ENCODE data around the gene SESN3. TPM values are rescaled to one million over a fixed set of nuclear protein-coding genes. Genes with fewer than 3 reads are reported as not detected.
"Not testable (repeated sequence)": the region's sequence is repeated elsewhere in the genome, so short reads cannot be mapped to it uniquely, and the experiment has no call there.

Gene SESN3
- total RNA-seq, 1 donor from 2014 or later = 46.9 TPM

DNA sequence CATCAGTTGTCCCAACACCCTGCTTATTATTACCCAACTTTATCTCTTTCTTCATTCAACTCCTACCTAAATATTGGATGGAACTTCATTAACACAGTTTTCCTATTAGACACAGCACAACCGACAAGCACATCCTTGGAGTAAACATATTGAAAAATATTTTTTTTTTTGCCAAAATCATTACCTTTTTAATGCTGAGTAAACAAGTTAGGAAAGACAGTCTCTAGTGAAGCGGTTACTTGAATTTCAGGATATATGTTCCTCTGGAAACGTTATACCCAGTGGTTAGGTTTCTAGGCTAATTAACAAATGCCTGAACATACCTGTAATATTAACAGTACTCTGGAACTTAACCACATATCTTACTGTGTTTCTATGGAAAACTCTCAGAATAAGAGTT is 11.4 kb downstream of the SESN3 start:
- no peak for DNase-seq (ENCODE audit: low spot score)

GRCh38 chr11:95218149-95218548 is 12.9 kb downstream of the SESN3 start:
- no peak for DNase-seq (ENCODE audit: low spot score)

DNA sequence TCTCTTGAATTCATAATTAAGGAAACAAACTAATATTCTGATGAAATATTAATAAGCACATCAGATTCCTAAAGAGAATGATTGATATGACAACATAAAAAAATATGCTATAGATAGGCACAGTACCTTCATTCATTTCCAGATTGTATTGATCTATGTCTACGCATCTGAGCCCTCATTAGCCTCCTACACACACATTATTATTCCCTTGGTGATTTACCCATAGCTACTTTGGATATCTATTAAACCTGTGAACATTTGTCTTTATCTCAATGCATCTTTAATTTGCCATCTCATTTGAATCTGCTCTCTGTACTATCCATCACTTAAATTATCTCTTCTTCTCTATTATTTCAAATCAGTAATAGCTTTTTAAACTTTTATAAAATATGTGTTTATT is 18.4 kb downstream of the SESN3 start:
- no peak for DNase-seq (ENCODE audit: low spot score)

- not testable (repeated sequence) for DNase-seq (ENCODE audit: low spot score)
Measured at GRCh38 chr11:95209535-95209934, 21.5 kb downstream of the SESN3 start.

DNA sequence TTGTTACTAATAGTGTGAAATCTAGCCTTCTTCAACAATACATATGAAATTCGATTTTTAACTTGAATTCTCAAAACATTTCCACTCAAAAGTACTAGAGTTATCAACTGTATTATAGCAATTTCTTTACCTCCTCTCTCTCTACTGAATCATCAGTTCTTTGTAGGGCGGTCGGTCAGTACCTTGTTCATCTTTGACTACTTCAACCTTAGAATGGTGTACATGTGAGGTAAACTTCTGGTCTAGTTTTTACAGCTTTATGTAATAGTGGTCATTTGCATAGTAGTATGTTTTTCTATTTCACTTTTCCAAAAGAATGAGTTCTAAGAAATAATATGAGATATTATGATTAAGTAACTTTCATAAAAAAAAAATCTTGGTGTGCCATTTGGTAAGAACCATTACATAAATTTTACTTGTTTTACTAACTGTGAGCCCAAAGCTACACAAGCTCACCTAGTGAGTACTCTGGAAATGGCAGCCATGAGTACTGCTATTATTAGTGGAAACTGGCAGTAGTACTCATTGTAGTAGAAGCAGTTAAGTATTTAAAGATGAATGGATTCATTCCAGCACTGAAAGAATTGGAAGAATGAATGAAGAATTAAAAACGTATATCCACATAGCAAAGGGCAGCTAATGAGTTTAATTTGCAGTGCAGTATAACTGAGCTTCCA is 30.1 kb downstream of the SESN3 start:
- DNase-seq (ENCODE audit: low spot score) = no peak

DNA sequence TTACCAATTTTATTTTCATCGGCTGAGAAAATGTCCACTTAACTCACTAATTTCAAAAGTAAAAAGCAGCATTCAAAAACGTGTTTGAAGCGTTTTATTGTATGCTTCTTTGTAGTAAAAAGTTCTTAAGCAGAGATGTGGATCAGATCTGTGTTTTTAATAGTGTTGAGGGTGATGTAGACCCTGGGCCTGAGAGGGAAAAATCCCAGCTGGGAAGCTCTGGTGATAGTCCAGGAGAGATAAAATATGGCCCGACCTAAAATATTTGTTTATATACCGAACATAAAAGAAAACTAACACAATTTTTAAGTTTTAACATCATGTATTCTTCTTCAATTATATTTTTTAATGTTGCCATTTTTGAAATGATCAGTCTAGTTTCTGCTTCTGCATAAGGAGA is 35.2 kb downstream of the SESN3 start:
- no peak for DNase-seq (ENCODE audit: low spot score)

DNA sequence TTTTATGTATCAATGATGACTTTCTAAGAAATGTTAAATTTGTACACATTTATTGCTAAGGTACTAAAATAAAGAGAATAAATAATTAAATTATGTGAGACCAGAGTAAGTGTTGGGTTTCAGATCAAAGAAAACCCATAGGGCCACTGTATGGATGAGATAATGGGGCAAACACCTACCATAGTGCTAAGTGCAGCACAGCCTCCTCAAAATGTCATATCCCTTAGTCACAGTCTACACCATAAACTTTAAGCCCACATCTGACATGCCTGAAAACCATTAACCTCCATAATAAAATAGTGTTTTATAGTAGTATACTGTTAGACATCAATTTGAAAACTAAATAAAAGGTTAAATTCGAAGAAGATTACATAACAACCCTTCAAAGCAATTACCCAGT is 37.5 kb downstream of the SESN3 start:
- DNase-seq (ENCODE audit: low spot score) = no peak

GRCh38 chr11:95192717-95193116 is 38.3 kb downstream of the SESN3 start:
- DNase-seq (ENCODE audit: low spot score) = no peak

DNA sequence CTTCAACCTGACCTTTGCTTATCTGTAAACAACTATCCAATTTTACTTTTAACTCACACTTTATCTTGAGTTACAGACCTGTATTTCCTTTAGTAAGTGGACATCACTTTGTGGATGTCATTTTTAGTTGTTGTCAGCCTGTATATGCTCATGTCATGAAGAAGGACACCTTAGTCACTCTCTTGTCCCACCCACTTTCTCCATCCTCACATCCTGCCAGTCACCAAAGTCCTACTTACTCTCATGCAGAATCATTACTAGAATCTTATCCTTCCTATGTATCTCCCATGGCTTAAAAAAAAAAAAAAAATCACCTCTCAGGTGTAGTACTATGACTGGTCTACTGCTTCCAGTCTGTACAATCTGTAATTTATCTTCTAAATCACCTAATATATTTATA is 43.3 kb downstream of the SESN3 start:
- no peak for DNase-seq (ENCODE audit: low spot score)

GRCh38 chr11:95182397-95182796 is 48.6 kb downstream of the SESN3 start:
- DNase-seq (ENCODE audit: low spot score) = no peak

- DNase-seq (ENCODE audit: low spot score) = no peak
Measured at GRCh38 chr11:95175818-95176380, 55.1 kb downstream of the SESN3 start.

- no peak for DNase-seq (ENCODE audit: low spot score)
Measured at GRCh38 chr11:95170294-95170693, 60.7 kb downstream of the SESN3 start.

DNA sequence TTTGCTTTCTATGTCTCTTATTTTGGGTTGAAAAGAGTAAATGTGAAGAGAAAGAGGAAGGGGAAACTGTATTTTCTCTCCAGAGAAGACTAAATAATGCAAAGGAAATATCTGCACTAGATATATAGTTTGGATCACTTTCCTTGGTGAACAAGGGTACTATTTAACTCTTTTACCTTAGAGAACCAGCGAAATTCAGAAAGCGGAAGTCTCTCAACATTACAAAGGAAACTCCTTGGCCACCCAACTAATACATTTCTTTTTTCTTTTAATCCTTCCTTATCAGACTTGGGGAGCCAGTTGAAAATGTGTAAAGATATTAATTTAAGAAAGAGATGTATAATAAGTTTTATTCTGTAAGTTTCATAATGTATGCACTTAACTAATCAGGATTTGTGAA is 64.2 kb downstream of the SESN3 start:
- DNase-seq (ENCODE audit: low spot score) = no peak

- DNase-seq (ENCODE audit: low spot score) = no peak
Measured at GRCh38 chr11:95165638-95166037, 65.4 kb downstream of the SESN3 start.

DNA sequence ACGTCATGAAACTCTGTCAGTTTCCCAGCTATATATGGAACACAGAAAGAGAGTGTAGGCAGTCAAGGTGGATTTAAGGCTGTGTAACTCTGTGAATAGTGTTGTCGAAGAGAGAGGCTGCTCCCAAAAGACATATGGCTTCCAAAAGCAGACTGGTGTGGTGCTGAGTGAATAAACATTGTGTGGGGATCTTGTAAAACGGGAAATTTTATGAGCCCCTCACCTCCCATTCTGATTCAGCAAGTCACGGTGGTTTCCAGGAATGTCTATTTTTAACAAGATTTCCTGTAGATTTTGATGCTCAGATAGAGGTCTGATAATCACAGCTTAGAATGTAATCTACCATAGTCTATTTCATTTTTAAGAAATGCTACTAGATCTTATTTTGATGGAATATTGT is 67.9 kb downstream of the SESN3 start:
- DNase-seq (ENCODE audit: low spot score) = no peak

GRCh38 chr11:95161248-95161647 is 69.8 kb downstream of the SESN3 start:
- no peak for DNase-seq (ENCODE audit: low spot score)

DNA sequence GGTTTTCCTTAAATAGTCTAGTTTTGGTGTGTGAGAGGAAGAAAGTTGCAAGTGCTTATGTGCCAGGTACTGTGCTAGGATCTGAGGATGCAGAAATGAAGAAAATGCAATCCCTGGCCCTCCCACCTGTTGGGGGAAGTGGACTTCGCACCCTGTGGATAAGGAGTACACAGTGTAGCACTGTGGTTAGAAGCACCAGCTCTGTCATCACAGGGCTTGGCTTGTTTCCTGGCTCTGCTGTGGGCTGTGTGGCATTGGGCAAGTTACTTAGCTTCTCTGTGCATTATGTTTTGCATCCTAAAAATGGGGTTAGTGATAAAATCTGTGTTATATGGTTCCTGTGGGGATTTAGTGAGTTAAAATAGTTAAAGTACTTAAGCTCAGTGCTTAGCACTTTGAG is 73.2 kb downstream of the SESN3 start:
- no peak for DNase-seq (ENCODE audit: low spot score)

- DNase-seq (ENCODE audit: low spot score) = peak; percentile 51
Measured at GRCh38 chr11:95156916-95157541, 74.0 kb downstream of the SESN3 start.

DNA sequence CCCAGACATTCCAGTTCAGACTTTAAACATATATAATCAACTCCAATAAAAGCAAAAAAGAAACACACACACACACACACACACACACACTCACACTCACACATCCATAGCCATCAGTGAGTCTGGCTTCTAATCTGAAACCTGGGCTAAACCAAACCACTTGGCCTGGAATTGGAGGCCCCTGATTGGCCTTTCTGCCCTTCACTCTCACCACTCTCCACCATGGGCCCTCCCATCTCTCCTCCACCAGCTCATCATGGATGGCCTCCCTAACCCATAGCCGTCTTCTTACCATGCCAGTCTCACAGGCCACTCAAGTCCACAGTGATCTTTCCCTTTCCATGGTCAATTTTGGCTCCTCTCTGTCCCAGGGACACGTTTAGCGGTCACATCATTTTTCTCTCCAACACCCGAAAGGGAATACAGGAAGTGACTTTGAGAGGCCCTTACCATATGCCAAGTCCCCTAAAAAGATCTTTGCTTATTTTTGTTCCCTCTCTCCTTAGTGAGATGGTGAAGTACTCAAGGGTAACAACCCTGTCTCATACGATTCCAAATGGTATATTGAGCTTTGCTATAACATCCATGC is 74.8 kb downstream of the SESN3 start:
- no peak for DNase-seq (ENCODE audit: low spot score)

- DNase-seq (ENCODE audit: low spot score) = no peak
Measured at GRCh38 chr11:95155385-95155784, 75.6 kb downstream of the SESN3 start.

DNA sequence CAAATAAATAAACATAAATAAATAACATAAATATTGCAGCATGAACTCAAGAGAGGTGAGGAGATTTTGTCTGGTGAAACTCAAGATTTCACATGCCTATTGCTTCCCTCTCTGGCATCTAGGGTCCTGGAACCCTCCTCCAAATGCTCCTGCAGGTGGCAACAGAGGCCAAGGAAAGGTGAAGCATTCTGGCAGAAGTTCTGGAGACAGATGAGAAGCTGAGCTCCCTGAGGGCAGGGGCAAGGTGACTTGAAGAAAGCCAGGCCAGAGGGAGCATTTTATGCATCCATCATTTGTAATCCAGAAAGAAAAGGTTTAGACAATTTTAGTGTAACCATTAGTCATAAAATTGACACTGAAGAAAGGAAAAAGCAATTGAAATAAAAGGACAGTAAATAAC is 76.5 kb downstream of the SESN3 start:
- peak; percentile 48 for DNase-seq (ENCODE audit: low spot score)

DNA sequence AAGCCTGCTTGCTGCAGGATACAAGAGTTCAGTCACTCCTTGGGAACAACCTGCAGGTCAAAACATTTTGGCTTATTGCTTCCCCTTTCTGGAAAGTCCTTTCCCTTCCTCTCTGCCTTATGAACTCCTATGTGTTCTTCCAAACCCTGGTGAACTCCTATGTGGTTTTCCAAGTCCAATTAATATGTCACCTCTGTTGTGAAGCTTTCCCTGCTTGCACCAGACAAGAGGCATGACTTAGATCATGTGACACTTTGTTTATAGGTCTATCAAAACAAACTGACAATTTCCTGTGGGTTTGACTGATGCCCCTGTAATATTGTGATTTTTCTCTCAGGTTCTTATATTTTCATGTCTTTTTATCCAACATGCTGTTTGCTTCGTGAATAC is 77.2 kb downstream of the SESN3 start:
- no peak for DNase-seq (ENCODE audit: low spot score)
